Endodermal cell (in vitro differentiated cells): ENCODE measurements around the gene VTI1A. TPM values are rescaled to one million over a fixed set of nuclear protein-coding genes. Genes with fewer than 3 reads are reported as not detected.

ENCODE experiments used
- DNase-seq: peaks from one replicate; pipeline ENCODE4 v3.0.0-alpha.2; 2017
- H3K27ac ChIP-seq: 2 replicates; pipeline ENCODE4 v1.5.1; 2013; ENCODE audit warnings: mild to moderate bottlenecking, low read depth, low read length, moderate library complexity
- H3K27me3 ChIP-seq: 2 replicates; pipeline ENCODE4 v1.6.1; 2013; ENCODE audit warnings: mild to moderate bottlenecking, low read length, moderate library complexity; ENCODE audit not compliant: insufficient read depth, control insufficient read depth, poor library complexity, severe bottlenecking
- H3K36me3 ChIP-seq: 2 replicates; pipeline ENCODE4 v1.7.0; 2013; ENCODE audit warnings: mild to moderate bottlenecking, low read length, moderate library complexity; ENCODE audit not compliant: control insufficient read depth, insufficient read depth
- H3K4me1 ChIP-seq: one replicate; pipeline ENCODE4 v1.7.0; 2013; ENCODE audit warnings: low read length; ENCODE audit not compliant: control insufficient read depth, insufficient read depth
- H3K4me3 ChIP-seq: 2 replicates; pipeline ENCODE4 v1.5.1; 2013; ENCODE audit warnings: mild to moderate bottlenecking, low read length, moderate library complexity
- H3K9ac ChIP-seq: 2 replicates; pipeline ENCODE4 v1.6.1; 2013; ENCODE audit warnings: mild to moderate bottlenecking, low read length, moderate library complexity; ENCODE audit not compliant: poor library complexity, severe bottlenecking; ENCODE audit errors: extremely low read depth
- H3K9me3 ChIP-seq: 2 replicates; pipeline ENCODE4 v1.6.1; 2013; ENCODE audit warnings: mild to moderate bottlenecking, low read length, moderate library complexity; ENCODE audit not compliant: control insufficient read depth
- H3K27ac Mint-ChIP-seq: 2 replicates; pipeline ENCODE4 v1.8.0; 2020; ENCODE audit warnings: mixed read lengths
- H3K27me3 Mint-ChIP-seq: 2 replicates; pipeline ENCODE4 v1.8.0; 2021; ENCODE audit warnings: mild to moderate bottlenecking, mixed read lengths; ENCODE audit not compliant: insufficient read depth
- H3K36me3 Mint-ChIP-seq: 2 replicates; pipeline ENCODE4 v1.8.0; 2020; ENCODE audit warnings: low read depth, mixed read lengths
- H3K4me1 Mint-ChIP-seq: 2 replicates; pipeline ENCODE4 v1.8.0; 2020; ENCODE audit warnings: mixed read lengths
- H3K4me3 Mint-ChIP-seq: 2 replicates; pipeline ENCODE4 v1.8.0; 2020; ENCODE audit warnings: mild to moderate bottlenecking, moderate library complexity, mixed read lengths
- H3K9me3 Mint-ChIP-seq: 2 replicates; pipeline ENCODE4 v1.8.0; 2020; ENCODE audit warnings: mild to moderate bottlenecking, mixed read lengths
- CTCF ChIP-seq: fragments of 200-600 bp; sonication (generic); conservative IDR thresholded peaks from 2 replicates; pipeline ENCODE4 v1.5.0; 2021; ENCODE audit warnings: antibody characterized with exemption, mild to moderate bottlenecking
- WGBS, 2 experiments: methylation state at CpG; one replicate each; pipeline versions ENCODE4 v1.1.5 to v1.1.7; 2013; ENCODE audit warnings: missing lambda C conversion rate in 2 of 2, mixed read lengths in 1 of 2; ENCODE audit not compliant: insufficient coverage in 1 of 2, insufficient read length in 1 of 2; 5-methylcytosine and 5-hydroxymethylcytosine counted together
- total RNA-seq, 2 donors: library from RNA; stranded (reverse); fragmentation: NEBNext Ultra II Directional in 1 of 2; extraction: Animal tissue kit (Norgen Biotek cat#: 25700) in 1 of 2; gene quantifications; 2 replicates in 1 of 2; 3 replicates in 1 of 2; pipeline ENCODE4 v1.2.1, GENCODE V29; 2021

The VTI1A gene
- total RNA-seq, 2 donors from 2014 or later: 27.0 to 29.9 TPM

- H3K36me3 ChIP-seq: peaks cover 22% of the 10 kb centered on the region
- WGBS, 2 experiments: 85% methylated on average over 3 of the region's 3 CpGs; no CpG with 5 or more reads in 1 of the 2 experiments
- H3K9me3 ChIP-seq: no peaks in the 10 kb centered on the region
- no peak overlapping the region for H3K9ac ChIP-seq
- no peak for TF ChIP-seq CTCF
- DNase-seq: no peak
- H3K27me3 ChIP-seq: no peaks in the 10 kb centered on the region
- Mint-ChIP-seq H3K4me3 (no peak overlapping the region), H3K27me3 (no peaks in the 10 kb centered on the region), H3K27ac (no peak overlapping the region), H3K4me1 (peaks cover 16% of the 10 kb centered on the region), H3K9me3 (no peaks in the 10 kb centered on the region), H3K36me3 (peaks cover 13% of the 10 kb centered on the region)
- H3K27ac ChIP-seq: no peak overlapping the region
- H3K4me1 ChIP-seq: no peaks in the 10 kb centered on the region
- H3K4me3 ChIP-seq: no peak overlapping the region
These were observed 88.5 kb downstream of the VTI1A start for GRCh38 chr10:112535531-112535951.

GRCh38 chr10:112536663-112537062 is 89.6 kb downstream of the VTI1A start:
- H3K4me1 Mint-ChIP-seq: peaks cover 16% of the 10 kb centered on the region
- no peaks in the 10 kb centered on the region for H3K9me3 ChIP-seq
- H3K27ac ChIP-seq: no peak overlapping the region
- H3K27me3 Mint-ChIP-seq: no peaks in the 10 kb centered on the region
- no peak overlapping the region for H3K27ac Mint-ChIP-seq
- H3K27me3 ChIP-seq: no peaks in the 10 kb centered on the region
- WGBS, 2 experiments: 40 to 87% methylated on average over 1 to 6 of the region's 8 CpGs
- no peak for TF ChIP-seq CTCF
- H3K4me1 ChIP-seq: no peaks in the 10 kb centered on the region
- no peak overlapping the region for H3K4me3 Mint-ChIP-seq
- peaks cover 22% of the 10 kb centered on the region for H3K36me3 ChIP-seq
- peaks cover 14% of the 10 kb centered on the region for H3K36me3 Mint-ChIP-seq
- H3K4me3 ChIP-seq: no peak overlapping the region
- no peak for DNase-seq
- H3K9me3 Mint-ChIP-seq: no peaks in the 10 kb centered on the region
- H3K9ac ChIP-seq: no peak overlapping the region

- Mint-ChIP-seq H3K27me3 (no peaks in the 10 kb centered on the region), H3K4me3 (no peak overlapping the region), H3K9me3 (peaks cover 6% of the 10 kb centered on the region), H3K36me3 (peaks cover 23% of the 10 kb centered on the region), H3K4me1 (peaks cover 15% of the 10 kb centered on the region), H3K27ac (no peak overlapping the region)
- no peak overlapping the region for H3K9ac ChIP-seq
- peaks cover 25% of the 10 kb centered on the region for H3K36me3 ChIP-seq
- H3K4me3 ChIP-seq: no peak overlapping the region
- TF ChIP-seq CTCF: no peak
- no peak overlapping the region for H3K27ac ChIP-seq
- no peaks in the 10 kb centered on the region for H3K4me1 ChIP-seq
- WGBS, 2 experiments: 88 to 89% methylated on average over 6 to 7 of the region's 7 CpGs
- no peak for DNase-seq
- H3K9me3 ChIP-seq: no peaks in the 10 kb centered on the region
- no peaks in the 10 kb centered on the region for H3K27me3 ChIP-seq
These were observed 91.2 kb downstream of the VTI1A start for GRCh38 chr10:112538168-112538567.
